H4 (cell line): ENCODE measurements around the gene MYH7B. TPM values are rescaled to one million over a fixed set of nuclear protein-coding genes. Genes with fewer than 3 reads are reported as not detected.
A peak's percentile ranks its signal among the peaks of the same experiment; 100 is the strongest.

Experiments
- DNase-seq: peaks from one replicate; pipeline ENCODE4 v3.0.0-alpha.2; 2015; ENCODE audit warnings: low spot score
- total RNA-seq: library from RNA; depleted of rRNA; stranded (reverse); fragments of >200 nt; shearing (Covaris generic); gene quantifications from 2 replicates; pipeline ENCODE4 v1.2.3, GENCODE V29; 2014; rRNA removed

MYH7B gene
- total RNA-seq, result 0.62 TPM in 1 of 2 replicates, not detected in the other

- DNase-seq, result peak; percentile 93
Measured at GRCh38 chr20:34955231-34956040, at the start of gene MYH7B, which contains the start of gene GSS. MYH7B (plus strand) TSS chr20:34955868; CDS start chr20:34978006, 22,138 bp downstream. GSS (minus strand) TSS chr20:34955806; CDS start chr20:34951852, 3,954 bp downstream.

- peak; percentile 93 for DNase-seq
Measured at GRCh38 chr20:34907616-34908469, 47.8 kb upstream of the MYH7B start.

- no peak for DNase-seq
Measured at GRCh38 chr20:34915131-34915530, 40.5 kb upstream of the MYH7B start.

- DNase-seq, result no peak
Measured at GRCh38 chr20:34915749-34916455, 39.8 kb upstream of the MYH7B start.

- no peak for DNase-seq
Measured at GRCh38 chr20:34916774-34917354, 38.8 kb upstream of the MYH7B start.

GRCh38 chr20:34920055-34920454 lies 35.6 kb upstream of the MYH7B start:
- DNase-seq, result no peak

- DNase-seq, result no peak
Measured at GRCh38 chr20:34921436-34921835, 34.2 kb upstream of the MYH7B start.

GRCh38 chr20:34922654-34923381 lies 32.9 kb upstream of the MYH7B start:
- DNase-seq, result peak; percentile 31

- no peak for DNase-seq
Measured at GRCh38 chr20:34923414-34923813, 32.3 kb upstream of the MYH7B start.

GRCh38 chr20:34925341-34925740 lies 30.3 kb upstream of the MYH7B start:
- DNase-seq, result no peak

- DNase-seq, result no peak
Measured at GRCh38 chr20:34925981-34926380, 29.7 kb upstream of the MYH7B start.

- no peak for DNase-seq
Measured at GRCh38 chr20:34926581-34926980, 29.1 kb upstream of the MYH7B start.

- DNase-seq, result no peak
Measured at GRCh38 chr20:34927736-34928135, 27.9 kb upstream of the MYH7B start.

GRCh38 chr20:34928411-34928810 lies 27.3 kb upstream of the MYH7B start:
- no peak for DNase-seq

GRCh38 chr20:34931771-34932170 lies 23.9 kb upstream of the MYH7B start:
- DNase-seq, result no peak

- no peak for DNase-seq
Measured at GRCh38 chr20:34938466-34939163, 17.1 kb upstream of the MYH7B start.

- DNase-seq, result no peak
Measured at GRCh38 chr20:34940081-34940481, 15.6 kb upstream of the MYH7B start.

- DNase-seq, result no peak
Measured at GRCh38 chr20:34941226-34941625, 14.4 kb upstream of the MYH7B start.

- no peak for DNase-seq
Measured at GRCh38 chr20:34942301-34942700, 13.4 kb upstream of the MYH7B start.
